Tibial nerve (tissue), 4 donors: Measurements from ENCODE around the gene APBA3.

Source experiments
- CTCF ChIP-seq, 5 experiments: fragments of 200-600 bp in 3 of 5; fragments of 450-650 bp in 2 of 5; sonication (generic) in 3 of 5; IDR thresholded peaks; one replicate each; pipeline ENCODE4 v1.5.1; 2016 to 2019; ENCODE audit warnings: antibody characterized with exemption in 5 of 5, mild to moderate bottlenecking in 3 of 5, moderate library complexity in 2 of 5
- EP300 ChIP-seq, 2 donors: sonication (generic); formaldehyde crosslinking; IDR thresholded peaks; one replicate each; pipeline ENCODE4 v1.6.1; 2017; ENCODE audit warnings: antibody characterized with exemption in 2 of 2, mild to moderate bottlenecking in 1 of 2
- POLR2A ChIP-seq, 2 donors: fragments of 450-650 bp; IDR thresholded peaks; one replicate each; pipeline ENCODE4 v1.6.1; 2017; ENCODE audit warnings: antibody characterized with exemption in 2 of 2, mild to moderate bottlenecking in 2 of 2, moderate library complexity in 2 of 2

DNA sequence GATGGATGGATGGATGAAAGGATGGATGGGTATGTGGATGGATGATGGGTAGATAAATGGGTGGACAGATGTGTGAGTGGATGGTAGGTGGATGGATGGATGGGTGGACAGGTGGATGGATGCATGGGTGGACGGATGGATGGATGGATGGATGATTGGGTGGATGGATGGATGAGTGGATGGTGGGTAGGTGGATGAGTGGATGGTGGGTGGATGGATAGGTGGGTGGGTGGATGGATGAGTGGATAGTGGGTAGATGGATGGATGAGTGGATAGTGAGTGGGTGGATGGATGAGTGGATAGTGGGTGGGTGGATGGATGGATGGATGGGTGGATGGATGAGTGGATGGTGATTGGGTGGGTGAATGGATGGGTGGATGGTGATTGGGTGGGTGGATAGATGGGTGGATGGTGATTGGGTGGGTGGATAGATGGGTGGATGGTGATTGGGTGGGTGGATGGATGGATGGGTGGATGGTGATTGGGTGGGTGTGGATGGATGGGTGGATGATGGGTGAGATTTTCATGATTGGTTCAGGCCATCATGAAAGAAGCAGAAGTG lies 15.1 kb upstream of the APBA3 start:
- TF ChIP-seq POLR2A (IDR thresholded peaks at IDR 0.05) (no peak), EP300 (IDR thresholded peaks at IDR 0.05) (no peak), CTCF (IDR thresholded peaks at IDR 0.05) (no peak)
